HUDEP-2 (cell line): Measurements from ENCODE around the gene TGFB3.

Experiments used
- DNase-seq, 76 experiments: peaks; one replicate each; lab custom pipeline; 2025; ENCODE audit not compliant: unreplicated experiment in 76 of 76; lab: John Stamatoyannopoulos, UW

The TGFB3 gene

DNA sequence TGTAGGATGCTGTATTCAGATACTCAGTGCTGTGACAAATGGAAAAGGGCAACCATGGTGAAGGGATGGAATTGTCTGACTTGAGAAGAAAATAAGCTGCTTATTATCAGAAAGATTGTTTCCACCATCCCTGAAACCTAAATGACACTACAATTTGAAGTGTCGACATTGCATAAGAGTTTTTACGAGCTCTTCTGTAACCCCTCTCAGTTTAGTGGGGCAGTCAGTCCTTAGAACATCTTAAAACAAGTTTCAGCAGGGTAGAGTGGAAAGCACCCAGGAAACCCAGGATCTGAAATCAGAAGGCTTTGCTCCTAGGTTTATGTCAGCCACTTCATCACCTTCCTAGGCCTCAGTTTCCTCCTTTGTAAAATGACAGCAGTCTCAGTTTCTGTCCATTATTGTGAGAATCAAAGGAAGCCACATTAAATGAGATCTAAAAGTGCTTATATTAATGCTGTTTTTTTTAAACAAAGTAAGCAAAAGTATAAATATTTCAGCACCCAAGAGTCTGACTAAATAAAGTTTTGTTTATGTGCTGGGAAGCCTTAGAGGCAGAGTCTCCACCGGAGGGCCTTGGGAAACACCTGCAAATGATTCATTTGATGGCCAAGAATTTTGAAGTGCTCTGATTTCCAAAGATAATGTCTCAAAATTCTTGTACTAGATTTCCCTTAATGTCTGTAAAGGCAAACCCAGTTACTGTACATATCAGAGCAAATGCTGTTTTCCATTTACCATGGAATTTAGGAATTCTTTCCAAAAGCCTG is 5.6 kb upstream of the TGFB3 start:
- no peak for DNase-seq

- no peak for DNase-seq
Measured at GRCh38 chr14:75986439-75986765, 4.6 kb upstream of the TGFB3 start.

DNA sequence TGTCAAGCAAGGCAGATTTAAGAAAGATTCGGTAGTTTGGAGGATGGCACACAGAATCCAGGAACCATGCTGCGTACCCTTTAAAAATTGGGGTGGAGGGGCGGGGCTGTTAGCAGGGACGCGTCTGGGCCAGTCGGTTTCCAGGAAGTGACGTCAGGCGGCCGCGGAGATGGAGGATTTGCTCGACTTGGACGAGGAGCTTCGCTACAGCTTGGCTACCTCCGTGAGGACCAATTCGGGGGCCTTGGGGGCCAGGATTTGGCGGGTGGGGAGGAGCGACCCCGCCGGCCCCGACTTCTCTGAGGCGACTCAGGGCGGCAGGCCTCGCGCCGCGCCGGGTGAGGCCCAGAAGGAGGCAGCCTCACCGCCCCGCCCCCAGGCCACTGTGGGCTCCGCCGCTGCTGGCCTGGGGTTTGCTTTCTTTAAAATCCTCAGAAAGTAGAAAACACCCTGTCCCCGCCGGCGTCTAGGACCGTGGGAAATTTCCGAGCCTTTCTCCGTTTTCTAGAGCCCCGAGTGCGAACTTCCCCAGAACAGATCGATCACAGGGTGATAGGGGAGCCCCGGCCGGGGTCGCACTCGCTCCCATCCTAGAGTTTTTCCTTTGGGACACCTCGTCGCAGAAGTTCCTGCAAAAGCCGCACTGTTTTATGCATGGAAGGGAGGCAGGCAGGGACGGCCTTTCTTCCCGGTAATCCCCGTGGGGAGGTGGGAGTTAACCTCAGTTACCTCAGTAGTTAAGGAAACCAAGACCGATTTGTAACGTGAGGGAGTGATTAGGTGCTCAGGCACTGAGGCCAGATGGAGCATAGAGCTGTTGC is 4.0 kb upstream of the TGFB3 start, which contains the start of gene IFT43:
IFT43 (plus strand) TSS at position 146 of the 821 bp plus-strand sequence; CDS start at position 170, 24 bp downstream.
- DNase-seq = peak in 67 of 76 experiments; percentile 7 to 86 (median 58)

DNA sequence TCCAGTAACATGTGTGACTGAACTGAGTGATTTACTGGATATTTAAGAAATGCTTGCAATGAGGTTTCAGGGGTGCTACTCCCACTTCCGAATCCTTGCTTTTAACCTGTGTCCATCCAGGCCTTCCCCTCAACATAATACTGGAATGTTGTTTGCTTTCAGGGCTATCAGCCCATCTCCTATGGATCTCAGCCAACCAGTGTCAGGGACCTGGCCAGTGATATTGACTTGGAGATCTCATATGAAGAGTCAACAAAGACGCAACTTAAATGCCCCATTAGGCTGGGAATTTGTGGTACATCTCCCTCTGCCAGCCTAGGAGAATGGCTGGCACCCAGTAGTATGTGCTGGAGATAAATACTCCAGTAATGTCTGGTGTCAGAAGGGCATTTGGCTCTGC is 2.9 kb upstream of the TGFB3 start:
- no peak for DNase-seq

GRCh38 chr14:75983019-75983358 is 1.2 kb upstream of the TGFB3 start:
- no peak for DNase-seq

GRCh38 chr14:75982266-75983018 is 647 bp upstream of the TGFB3 start:
- DNase-seq = peak in 70 of 76 experiments; percentile 8 to 80 (median 56)

- no peak for DNase-seq
Measured at GRCh38 chr14:75980856-75981255, 939 bp downstream of the TGFB3 start.

DNA sequence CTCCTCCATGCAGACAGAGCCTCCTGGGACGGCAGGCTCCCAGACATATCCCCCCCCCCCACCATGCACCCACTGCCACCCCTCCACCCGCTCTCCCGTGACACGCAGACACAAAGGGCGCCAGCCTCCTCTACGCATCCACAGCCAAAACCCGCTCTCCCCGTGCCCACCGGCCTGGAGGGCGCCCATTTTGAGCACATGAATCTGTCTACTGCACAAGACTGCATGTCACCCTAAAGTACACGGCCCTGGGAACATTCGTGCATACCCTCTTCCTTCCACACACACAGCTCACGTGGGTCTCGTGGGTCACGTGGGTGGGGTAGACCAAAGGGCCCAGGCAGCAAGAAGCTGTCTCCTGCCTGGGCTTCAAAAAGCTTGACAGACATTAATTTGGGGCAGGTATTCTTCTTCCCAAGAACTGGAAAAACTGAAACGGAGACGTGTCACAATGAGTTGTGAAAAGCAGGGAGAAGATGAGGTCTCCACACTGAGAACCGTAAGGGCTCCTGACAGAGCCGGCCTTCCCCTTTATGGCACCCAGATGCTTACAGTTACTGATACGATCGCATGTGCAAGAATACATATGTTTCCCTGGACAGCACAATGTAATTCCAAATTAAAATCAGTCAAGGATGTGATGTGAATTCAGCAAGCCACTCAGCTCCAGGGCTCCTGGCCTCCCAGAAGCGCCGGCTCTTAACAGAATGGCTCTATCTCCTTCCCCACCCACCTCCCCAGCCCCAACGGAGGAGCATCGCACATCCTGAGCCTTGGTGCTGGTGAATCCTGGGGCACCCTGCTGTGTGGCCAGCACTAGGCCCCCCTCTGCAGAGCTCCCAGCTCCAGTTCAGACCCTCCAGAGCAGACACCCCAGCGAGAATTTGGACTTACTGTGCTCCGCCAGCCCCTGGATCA is 1.9 kb downstream of the TGFB3 start:
- DNase-seq = no peak

GRCh38 chr14:75979071-75979571 is 2.7 kb downstream of the TGFB3 start:
- DNase-seq = peak in 4 of 76 experiments; percentile 4 to 17 (median 8)

DNA sequence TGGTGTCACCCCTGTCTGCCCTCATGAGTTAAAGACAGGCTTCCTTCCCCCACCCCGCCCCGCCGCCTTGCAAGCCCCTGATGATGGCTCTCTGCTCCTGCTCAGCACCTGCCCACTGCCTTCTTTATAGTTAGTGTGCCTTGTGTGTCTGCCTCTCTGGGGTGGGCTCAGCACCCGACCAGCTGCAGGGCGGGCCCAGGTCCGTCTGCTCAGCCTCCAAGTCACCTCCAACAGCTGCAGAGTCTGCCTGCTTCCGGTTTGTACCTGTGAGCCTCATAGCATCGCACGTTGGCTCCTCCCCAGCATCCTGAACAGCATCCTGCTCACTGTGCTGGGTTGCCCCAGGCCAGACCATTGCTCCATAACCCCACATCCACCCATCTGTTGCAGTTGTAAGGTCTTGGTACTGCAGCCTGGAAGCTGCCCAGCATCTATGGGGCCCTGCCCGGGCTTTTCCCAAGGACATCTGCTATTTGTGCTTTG is 3.5 kb downstream of the TGFB3 start:
- no peak for DNase-seq

- no peak for DNase-seq
Measured at GRCh38 chr14:75977582-75977943, 4.2 kb downstream of the TGFB3 start.

DNA sequence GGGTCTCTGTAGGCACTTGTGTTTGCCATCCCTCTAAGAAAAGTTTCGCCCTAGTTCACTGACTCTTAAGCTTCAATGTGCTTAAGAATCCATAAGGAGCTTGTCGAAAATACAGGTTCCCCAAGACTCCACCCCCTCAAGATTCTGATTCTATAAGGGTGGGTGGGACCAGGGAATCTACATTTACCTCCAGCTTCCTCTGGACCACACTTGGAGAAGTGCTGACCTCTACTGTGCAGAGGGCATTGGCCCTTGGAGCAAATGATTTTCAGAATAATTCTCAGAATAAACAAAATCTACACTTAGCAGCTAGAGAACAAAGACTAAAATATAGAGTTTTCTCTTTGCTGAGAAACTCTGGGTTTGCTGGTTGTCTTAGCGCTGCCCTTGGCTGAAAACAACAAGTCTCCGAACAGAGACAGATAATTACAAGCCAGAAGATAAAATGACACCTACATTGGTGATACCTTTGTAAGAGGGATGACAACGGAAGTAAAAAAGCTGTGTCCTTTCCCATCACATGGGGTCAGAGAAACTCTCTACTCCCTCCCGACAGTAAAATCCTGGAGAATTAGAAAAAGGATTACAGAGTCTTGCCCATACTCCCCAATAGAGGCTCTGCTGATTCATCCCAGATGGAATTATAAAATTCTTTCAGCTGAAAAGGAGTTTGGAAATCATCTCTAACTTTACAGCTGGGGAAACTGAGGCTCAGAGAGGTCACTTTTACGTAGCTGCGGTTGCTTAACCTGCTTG is 4.8 kb downstream of the TGFB3 start:
- DNase-seq = no peak

- no peak for DNase-seq
Measured at GRCh38 chr14:75972801-75973421, 8.9 kb downstream of the TGFB3 start.

DNA sequence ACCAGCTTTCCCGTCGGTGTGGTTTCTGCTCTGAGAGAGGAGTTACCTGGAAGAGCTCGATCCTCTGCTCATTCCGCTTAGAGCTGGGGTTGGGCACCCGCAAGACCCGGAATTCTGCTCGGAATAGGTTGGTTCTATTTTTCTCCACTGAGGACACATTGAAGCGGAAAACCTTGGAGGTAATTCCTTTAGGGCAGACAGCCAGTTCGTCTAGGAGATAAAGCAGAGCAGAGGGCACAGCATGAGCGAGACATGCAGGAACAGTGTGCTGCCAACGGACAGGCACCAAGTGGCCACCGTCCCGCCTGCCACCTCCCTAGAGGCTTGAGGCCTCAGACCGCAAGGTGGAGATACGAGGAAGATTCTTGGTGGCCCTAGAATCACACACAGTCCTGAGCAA is 10.3 kb downstream of the TGFB3 start:
- DNase-seq = no peak

DNA sequence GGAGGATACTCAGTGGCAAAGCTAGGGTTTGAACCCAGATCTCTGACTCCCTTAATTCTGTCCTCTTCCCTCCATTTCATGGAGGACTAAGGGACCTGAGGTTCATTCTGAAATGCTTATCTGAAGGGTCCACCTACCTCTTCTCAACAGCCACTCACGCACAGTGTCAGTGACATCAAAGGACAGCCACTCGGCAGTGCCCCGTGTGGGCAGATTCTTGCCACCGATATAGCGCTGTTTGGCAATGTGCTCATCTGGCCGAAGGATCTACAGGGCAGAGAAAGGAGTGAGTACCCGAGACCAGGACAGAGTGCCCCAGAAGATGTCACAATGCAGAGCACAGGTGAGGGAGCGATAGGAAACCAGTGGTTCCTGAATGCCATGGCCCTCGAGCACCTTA is 10.8 kb downstream of the TGFB3 start:
- DNase-seq = no peak

DNA sequence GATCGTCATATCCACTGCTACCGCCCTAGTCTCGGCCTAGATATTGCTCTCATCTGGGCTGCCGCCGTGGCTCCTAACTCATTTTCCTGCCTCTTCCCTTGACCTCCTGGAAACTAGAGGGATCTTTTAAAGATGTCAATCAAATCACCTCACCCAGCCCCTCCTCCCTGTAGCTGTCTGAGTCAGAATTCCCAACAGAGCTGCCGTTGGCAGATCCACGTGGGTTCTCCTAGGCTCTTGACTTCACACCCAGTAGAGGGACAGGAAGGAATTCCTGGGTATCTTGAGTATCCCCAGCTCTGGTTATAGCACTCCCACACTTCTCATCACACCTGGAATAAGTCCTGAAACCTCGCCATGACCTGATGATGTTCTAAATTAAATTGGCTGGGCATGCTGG is 11.9 kb downstream of the TGFB3 start:
- no peak for DNase-seq

DNA sequence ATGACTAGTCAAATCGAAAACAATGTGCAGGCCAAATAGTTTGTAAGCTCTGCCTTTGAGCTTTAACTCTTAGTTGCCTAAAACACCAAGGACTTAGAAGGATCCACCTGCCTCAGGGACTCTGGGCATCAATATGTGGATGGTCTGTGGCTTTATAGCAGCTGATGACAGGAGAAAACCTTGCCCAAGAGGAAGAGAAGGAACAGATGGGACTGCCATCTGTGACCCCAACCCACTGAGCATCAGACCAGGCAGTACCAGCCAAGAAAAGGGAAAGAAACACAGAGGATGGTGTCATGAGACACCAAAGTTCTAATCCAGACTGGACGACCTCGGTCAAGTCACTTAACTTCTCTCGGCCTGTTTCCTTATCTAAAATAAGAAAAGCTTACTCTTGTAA is 12.7 kb downstream of the TGFB3 start:
- DNase-seq = no peak

DNA sequence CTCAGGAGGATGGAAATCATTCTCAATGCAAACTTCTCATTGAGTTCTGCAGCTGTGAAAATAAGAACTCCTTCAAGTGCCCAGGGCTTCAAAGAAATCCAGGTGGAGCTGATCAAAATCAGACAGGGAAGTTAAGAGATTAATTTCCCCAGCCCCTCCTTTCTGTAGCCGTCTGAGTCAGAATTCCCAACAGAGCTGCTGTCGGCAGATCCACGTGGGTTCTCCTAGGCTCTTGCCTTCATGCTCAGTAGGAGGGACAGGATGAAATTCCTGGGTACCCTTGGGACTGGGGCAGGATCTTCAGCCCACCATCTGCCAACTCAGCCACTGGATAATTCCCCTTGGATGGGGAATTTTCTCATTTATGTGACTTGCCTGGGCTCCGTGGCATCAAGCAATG is 13.3 kb downstream of the TGFB3 start:
- no peak for DNase-seq

GRCh38 chr14:75967866-75968265 is 13.9 kb downstream of the TGFB3 start:
- no peak for DNase-seq
